ENCODE measurements around the gene GALNT16. TPM values are rescaled to one million over a fixed set of nuclear protein-coding genes. Genes with fewer than 3 reads are reported as not detected.

Gene GALNT16
- polyA plus RNA-seq, 3 donors, result 0.01 TPM; not detected in 2

- H3K79me2 ChIP-seq (ENCODE audit: insufficient read depth, low read length), result no peaks in the 10 kb centered on the region
- DNase-seq, result no peak
- no peaks in the 10 kb centered on the region for H3K27me3 ChIP-seq (ENCODE audit: control insufficient read depth in 2 of 2, insufficient read depth in 2 of 2, low read length in 2 of 2)
- H3K9ac ChIP-seq (ENCODE audit: insufficient read depth, low read length, poor library complexity, severe bottlenecking), result no peak overlapping the region
- no peaks in the 10 kb centered on the region for H3K9me3 Mint-ChIP-seq
- 100% methylated on average over 2 of the region's 3 CpGs for WGBS (ENCODE audit: insufficient coverage)
- no peaks in the 10 kb centered on the region for H3K4me1 Mint-ChIP-seq
- H3K4me2 ChIP-seq (replicated peaks; ENCODE audit: extremely low read depth, low read length, poor library complexity, severe bottlenecking), result no peak overlapping the region
- intact Hi-C loops (cut with micrococcal nuclease), result loop anchor here in 1 of 2 donors (10.0 kb wide), 1 partner anchor 328 kb away; the partner anchor contains the start of gene CCDC177
- no peak for TF ChIP-seq CTCF (IDR thresholded peaks at IDR 0.05)
- H3K4me3 Mint-ChIP-seq, result no peak overlapping the region
- H3K9me3 ChIP-seq (replicated peaks in 1 of 2; ENCODE audit: control insufficient read depth in 1 of 2, insufficient read depth in 1 of 2, low read length in 2 of 2), result no peaks in the 10 kb centered on the region
- no peak overlapping the region for H3K27ac ChIP-seq (ENCODE audit: low read depth in 1 of 2, low read length in 2 of 2)
- no peak overlapping the region for H3K27ac Mint-ChIP-seq
- H4K20me1 ChIP-seq (ENCODE audit: insufficient read depth, low read length), result no peaks in the 10 kb centered on the region
- peaks cover 0 to 3% of the 10 kb centered on the region in 2 donors for H3K36me3 ChIP-seq (replicated peaks in 1 of 2; ENCODE audit: control insufficient read depth in 1 of 2, insufficient read depth in 2 of 2, low read length in 2 of 2)
- no peak overlapping the region for H3K4me3 ChIP-seq (replicated peaks in 1 of 3; ENCODE audit: low read depth in 2 of 3, low read length in 3 of 3)
- H2AFZ ChIP-seq (ENCODE audit: insufficient read depth, low read depth, low read length, poor library complexity, severe bottlenecking), result no peak overlapping the region
- H3K36me3 Mint-ChIP-seq, result peaks cover 0 to 8% of the 10 kb centered on the region in 2 donors
- peaks cover 0 to 2% (median 1%) of the 10 kb centered on the region in 3 donors for H3K27me3 Mint-ChIP-seq (ENCODE audit: low read depth in 3 of 3)
- no peaks in the 10 kb centered on the region for H3K4me1 ChIP-seq (ENCODE audit: control insufficient read depth in 1 of 2, insufficient read depth in 2 of 2, low read length in 2 of 2)
Measured at GRCh38 chr14:69246331-69246730, 13.6 kb upstream of the GALNT16 start.

GRCh38 chr14:69247676-69248440 lies 12.1 kb upstream of the GALNT16 start:
- no peak overlapping the region for H3K27ac ChIP-seq (ENCODE audit: low read depth in 1 of 2, low read length in 2 of 2)
- H3K27ac Mint-ChIP-seq, result no peak overlapping the region
- peak; percentile 12 for TF ChIP-seq CTCF (IDR thresholded peaks at IDR 0.05)
- no peak for DNase-seq
- no peaks in the 10 kb centered on the region for H3K9me3 ChIP-seq (replicated peaks in 1 of 2; ENCODE audit: control insufficient read depth in 1 of 2, insufficient read depth in 1 of 2, low read length in 2 of 2)
- H3K4me1 Mint-ChIP-seq, result no peaks in the 10 kb centered on the region
- peaks cover 0 to 4% of the 10 kb centered on the region in 2 donors for H3K36me3 Mint-ChIP-seq
- H3K36me3 ChIP-seq (replicated peaks in 1 of 2; ENCODE audit: control insufficient read depth in 1 of 2, insufficient read depth in 2 of 2, low read length in 2 of 2), result no peaks in the 10 kb centered on the region
- intact Hi-C loops (cut with micrococcal nuclease), result loop anchor here in 1 of 2 donors (10.0 kb wide), 1 partner anchor 327 kb away; the partner anchor contains the start of gene CCDC177
- peaks cover 1 to 5% (median 4%) of the 10 kb centered on the region in 3 donors for H3K27me3 Mint-ChIP-seq (ENCODE audit: low read depth in 3 of 3)
- WGBS (ENCODE audit: insufficient coverage), result no CpG with 5 or more reads among the region's 3 CpGs
- H3K4me3 ChIP-seq (replicated peaks in 1 of 3; ENCODE audit: low read depth in 2 of 3, low read length in 3 of 3), result no peak overlapping the region
- H3K27me3 ChIP-seq (ENCODE audit: control insufficient read depth in 2 of 2, insufficient read depth in 2 of 2, low read length in 2 of 2), result no peaks in the 10 kb centered on the region
- no peaks in the 10 kb centered on the region for H3K9me3 Mint-ChIP-seq
- H4K20me1 ChIP-seq (ENCODE audit: insufficient read depth, low read length), result no peaks in the 10 kb centered on the region
- no peak overlapping the region for H2AFZ ChIP-seq (ENCODE audit: insufficient read depth, low read depth, low read length, poor library complexity, severe bottlenecking)
- no peak overlapping the region for H3K9ac ChIP-seq (ENCODE audit: insufficient read depth, low read length, poor library complexity, severe bottlenecking)
- no peaks in the 10 kb centered on the region for H3K79me2 ChIP-seq (ENCODE audit: insufficient read depth, low read length)
- no peak overlapping the region for H3K4me2 ChIP-seq (replicated peaks; ENCODE audit: extremely low read depth, low read length, poor library complexity, severe bottlenecking)
- H3K4me1 ChIP-seq (ENCODE audit: control insufficient read depth in 1 of 2, insufficient read depth in 2 of 2, low read length in 2 of 2), result no peaks in the 10 kb centered on the region
- H3K4me3 Mint-ChIP-seq, result no peak overlapping the region
